A673 (cell line): ENCODE results near the gene COL4A1. TPM values are rescaled to one million over a fixed set of nuclear protein-coding genes. Genes with fewer than 3 reads are reported as not detected.

Experiments used
- BruUV-seq: library from RNA; stranded (reverse); fragments of 400-500 nt; replicated peaks from 2 replicates; lab custom pipeline; 2021; lab: Mats Ljungman, UMichigan
- CTCF ChIA-PET: fragments of 300-600 bp; sonication (Branson Sonifier 250); formaldehyde crosslinking; loops from one replicate; lab custom pipeline; 2022; ENCODE audit warnings: antibody characterized with exemption; lab: Charles Lee
- POLR2A ChIA-PET: fragments of 300-600 bp; sonication (Branson Sonifier 250); formaldehyde crosslinking; loops from one replicate; lab custom pipeline; 2022; ENCODE audit warnings: antibody characterized with exemption; ENCODE audit not compliant: low non-redundant PET; lab: Charles Lee
- DNase-seq: peaks from one replicate; pipeline ENCODE4 v3.0.0-alpha.2; 2015; ENCODE audit warnings: low spot score
- H3K27ac ChIP-seq: fragments of 200-600 bp; sonication (generic); 2 replicates; pipeline ENCODE4 v1.5.1; 2016; ENCODE audit warnings: mixed run types, low read depth, mild to moderate bottlenecking, mixed read lengths, antibody characterized with exemption, low read length; ENCODE audit not compliant: poor library complexity, severe bottlenecking
- H3K27me3 ChIP-seq: fragments of 200-600 bp; sonication (generic); replicated peaks from 2 replicates; pipeline ENCODE4 v1.6.1; 2017; ENCODE audit warnings: mixed run types, low read depth, mild to moderate bottlenecking, mixed read lengths, antibody characterized with exemption, low read length; ENCODE audit not compliant: insufficient read depth, poor library complexity
- H3K36me3 ChIP-seq: fragments of 200-600 bp; sonication (generic); 2 replicates; pipeline ENCODE4 v1.6.1; 2016; ENCODE audit warnings: mixed run types, mild to moderate bottlenecking, mixed read lengths, antibody characterized with exemption, low read length; ENCODE audit not compliant: insufficient read depth, poor library complexity, severe bottlenecking
- H3K4me1 ChIP-seq: fragments of 200-600 bp; sonication (generic); 2 replicates; pipeline ENCODE4 v1.6.1; 2017; ENCODE audit warnings: mixed run types, mild to moderate bottlenecking, mixed read lengths, antibody characterized with exemption, low read length; ENCODE audit not compliant: insufficient read depth, poor library complexity, severe bottlenecking
- H3K4me3 ChIP-seq: fragments of 200-600 bp; sonication (generic); 2 replicates; pipeline ENCODE4 v1.5.1; 2016; ENCODE audit warnings: low read depth, mixed run types, mild to moderate bottlenecking, mixed read lengths, low read length; ENCODE audit not compliant: poor library complexity, severe bottlenecking
- H3K9me3 ChIP-seq: fragments of 200-600 bp; sonication (generic); 2 replicates; pipeline ENCODE4 v1.6.1; 2016; ENCODE audit warnings: mixed run types, low read depth, mild to moderate bottlenecking, mixed read lengths, antibody characterized with exemption, low read length; ENCODE audit not compliant: poor library complexity, severe bottlenecking
- CTCF ChIP-seq: fragments of 300-800, 200-600 bp; sonication (generic); conservative IDR thresholded peaks from 2 replicates; pipeline ENCODE4 v1.5.1; 2017; ENCODE audit warnings: low read depth, mild to moderate bottlenecking, antibody characterized with exemption, low read length, moderate library complexity, mixed read lengths
- EZH2 ChIP-seq: fragments of 200-600 bp; sonication (generic); IDR thresholded peaks from 2 replicates; pipeline ENCODE4 v1.6.1; 2017; ENCODE audit warnings: borderline replicate concordance, low read depth, mild to moderate bottlenecking, mixed read lengths, antibody characterized with exemption, low read length; ENCODE audit not compliant: poor library complexity, severe bottlenecking
- intact Hi-C: fragments of 100-400 bp; cut with micrococcal nuclease; formaldehyde crosslinking; loops from one replicate; pipeline ENCODE4 v1.10.0; 2022; ENCODE audit not compliant: unreplicated experiment
- total RNA-seq: library from RNA; stranded (reverse); gene quantifications from 2 replicates; pipeline ENCODE4 v1.2.3, GENCODE V29; 2021

The COL4A1 gene
- total RNA-seq, 1 experiment from 2014 or later = 83.9 TPM

- POLR2A ChIA-PET = no interaction called here
- no TSS peak for BruUV-seq
- Histone ChIP-seq H3K36me3 (peaks cover 25% of the 10 kb centered on the region), H3K4me1 (no peaks in the 10 kb centered on the region), H3K9me3 (no peaks in the 10 kb centered on the region), H3K27ac (no peak overlapping the region), H3K4me3 (no peak overlapping the region), H3K27me3 (no peaks in the 10 kb centered on the region)
- no peak for DNase-seq
- intact Hi-C loops = no loop called here
- CTCF ChIA-PET = no interaction called here
- TF ChIP-seq EZH2 (no peak), CTCF (no peak)
Observed at GRCh38 chr13:110173247-110173818, 133.6 kb downstream of the COL4A1 start.

- H3K9me3 ChIP-seq = no peaks in the 10 kb centered on the region
- TF ChIP-seq EZH2 (no peak), CTCF (no peak)
- intact Hi-C loops = no loop called here
- H3K4me1 ChIP-seq = no peaks in the 10 kb centered on the region
- H3K36me3 ChIP-seq = peaks cover 10% of the 10 kb centered on the region
- no TSS peak for BruUV-seq
- POLR2A ChIA-PET = no interaction called here
- CTCF ChIA-PET = no interaction called here
- H3K27me3 ChIP-seq = no peaks in the 10 kb centered on the region
- DNase-seq = no peak
- H3K27ac ChIP-seq = no peak overlapping the region
- H3K4me3 ChIP-seq = no peak overlapping the region
Observed at GRCh38 chr13:110170882-110171281, 136.1 kb downstream of the COL4A1 start.

- no peaks in the 10 kb centered on the region for H3K9me3 ChIP-seq
- H3K27me3 ChIP-seq = no peaks in the 10 kb centered on the region
- TF ChIP-seq EZH2 (no peak), CTCF (no peak)
- ChIA-PET CTCF (no interaction called here), POLR2A (no interaction called here)
- no peak overlapping the region for H3K4me3 ChIP-seq
- no peak overlapping the region for H3K27ac ChIP-seq
- BruUV-seq = no TSS peak
- DNase-seq = no peak
- H3K4me1 ChIP-seq = no peaks in the 10 kb centered on the region
- H3K36me3 ChIP-seq = peaks cover 10% of the 10 kb centered on the region
- intact Hi-C loops = no loop called here
Observed at GRCh38 chr13:110170020-110170790, 136.8 kb downstream of the COL4A1 start.
